ENCODE measurements around the gene PRKN.

PRKN gene

GRCh38 chr6:161924516-161925116 is 803.0 kb downstream of the PRKN start:
- no peak for TF ChIP-seq EZH2 (IDR thresholded peaks at IDR 0.05; ENCODE audit: borderline replicate concordance, low read depth, low read length, severe bottlenecking)
- TF ChIP-seq CTCF (IDR thresholded peaks at IDR 0.05; ENCODE audit: borderline replicate concordance, extremely low read depth, low read length, poor library complexity, severe bottlenecking), result no peak
- no peaks in the 10 kb centered on the region for H3K79me2 ChIP-seq (ENCODE audit: insufficient read depth, low read length)
- no peaks in the 10 kb centered on the region for H4K20me1 ChIP-seq (ENCODE audit: insufficient read depth, low read length)
- ATAC-seq (ENCODE audit: insufficient read depth, low read depth) (no peak), DNase-seq (no peak)
- H3K9ac ChIP-seq (ENCODE audit: low read depth, low read length), result no peak overlapping the region
- H3K27me3 ChIP-seq (ENCODE audit: insufficient read depth, low read length, poor library complexity), result no peaks in the 10 kb centered on the region
- no peak overlapping the region for H3K27ac ChIP-seq (ENCODE audit: low read length)
- H2AFZ ChIP-seq (ENCODE audit: low read depth, low read length), result no peak overlapping the region
- no peaks in the 10 kb centered on the region for H3K9me3 ChIP-seq (ENCODE audit: insufficient read depth, low read length, severe bottlenecking)
- H3K36me3 ChIP-seq (ENCODE audit: insufficient read depth, low read length), result no peaks in the 10 kb centered on the region
- no peak overlapping the region for H3K4me2 ChIP-seq (ENCODE audit: insufficient read depth, low read length)
- H3K4me1 ChIP-seq (ENCODE audit: insufficient read depth, low read length), result no peaks in the 10 kb centered on the region
- no peak overlapping the region for H3K4me3 ChIP-seq (ENCODE audit: low read depth in 1 of 2, low read length in 2 of 2)

- H3K9me3 ChIP-seq (ENCODE audit: insufficient read depth, low read length, severe bottlenecking), result no peaks in the 10 kb centered on the region
- H3K4me2 ChIP-seq (ENCODE audit: insufficient read depth, low read length), result no peak overlapping the region
- H2AFZ ChIP-seq (ENCODE audit: low read depth, low read length), result no peak overlapping the region
- H3K4me3 ChIP-seq (ENCODE audit: low read depth in 1 of 2, low read length in 2 of 2), result no peak overlapping the region
- H3K36me3 ChIP-seq (ENCODE audit: insufficient read depth, low read length), result no peaks in the 10 kb centered on the region
- DNase-seq (no peak), ATAC-seq (ENCODE audit: insufficient read depth, low read depth) (no peak)
- TF ChIP-seq EZH2 (IDR thresholded peaks at IDR 0.05; ENCODE audit: borderline replicate concordance, low read depth, low read length, severe bottlenecking) (no peak), CTCF (IDR thresholded peaks at IDR 0.05; ENCODE audit: borderline replicate concordance, extremely low read depth, low read length, poor library complexity, severe bottlenecking) (peak; percentile 42)
- H4K20me1 ChIP-seq (ENCODE audit: insufficient read depth, low read length), result no peaks in the 10 kb centered on the region
- no peaks in the 10 kb centered on the region for H3K4me1 ChIP-seq (ENCODE audit: insufficient read depth, low read length)
- H3K9ac ChIP-seq (ENCODE audit: low read depth, low read length), result no peak overlapping the region
- H3K27me3 ChIP-seq (ENCODE audit: insufficient read depth, low read length, poor library complexity), result no peaks in the 10 kb centered on the region
- H3K27ac ChIP-seq (ENCODE audit: low read length), result no peak overlapping the region
- no peaks in the 10 kb centered on the region for H3K79me2 ChIP-seq (ENCODE audit: insufficient read depth, low read length)
Measured at GRCh38 chr6:161922631-161923119, 804.9 kb downstream of the PRKN start.

DNA sequence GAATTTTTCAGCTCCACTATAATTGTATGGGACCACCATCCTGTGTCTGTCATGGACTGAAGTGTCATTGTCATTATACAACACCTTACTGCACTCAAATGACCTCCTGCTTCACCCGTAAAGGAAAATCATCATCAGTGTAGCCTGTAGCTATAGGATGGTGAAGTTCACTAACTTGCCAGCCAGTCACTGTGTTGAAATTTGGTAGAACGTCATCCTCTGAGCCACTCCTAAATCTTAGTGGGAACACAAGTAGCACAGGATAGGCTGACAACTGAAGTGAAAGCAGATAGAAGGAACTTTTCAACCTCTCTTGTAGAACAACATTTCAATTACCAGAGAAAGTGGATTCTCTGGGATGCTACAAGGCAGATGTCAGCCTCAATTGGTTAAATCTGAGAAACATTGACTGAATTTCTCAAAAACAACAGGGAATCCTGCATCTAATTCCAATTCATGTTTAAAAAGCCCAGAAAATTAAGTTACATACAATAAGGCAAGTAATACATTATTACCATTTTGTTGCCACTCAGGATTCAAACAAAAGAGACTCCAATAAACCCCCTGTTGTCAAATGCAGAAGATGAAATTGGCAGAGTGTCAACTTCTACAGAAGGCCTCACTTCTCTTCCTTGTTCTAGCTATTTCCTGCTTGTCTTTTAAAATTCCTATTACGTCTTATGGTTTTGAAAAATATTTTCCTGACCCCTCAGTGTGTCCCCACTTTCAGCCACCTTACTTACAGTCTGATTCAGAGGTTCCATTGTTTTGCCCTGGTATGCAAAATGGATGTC is 805.8 kb downstream of the PRKN start:
- Histone ChIP-seq H3K4me1 (ENCODE audit: insufficient read depth, low read length) (no peaks in the 10 kb centered on the region), H3K9me3 (ENCODE audit: insufficient read depth, low read length, severe bottlenecking) (no peaks in the 10 kb centered on the region), H4K20me1 (ENCODE audit: insufficient read depth, low read length) (no peaks in the 10 kb centered on the region), H3K79me2 (ENCODE audit: insufficient read depth, low read length) (no peaks in the 10 kb centered on the region), H2AFZ (ENCODE audit: low read depth, low read length) (no peak overlapping the region), H3K9ac (ENCODE audit: low read depth, low read length) (no peak overlapping the region), H3K4me3 (ENCODE audit: low read depth in 1 of 2, low read length in 2 of 2) (no peak overlapping the region), H3K27me3 (ENCODE audit: insufficient read depth, low read length, poor library complexity) (no peaks in the 10 kb centered on the region), H3K36me3 (ENCODE audit: insufficient read depth, low read length) (no peaks in the 10 kb centered on the region), H3K27ac (ENCODE audit: low read length) (no peak overlapping the region), H3K4me2 (ENCODE audit: insufficient read depth, low read length) (no peak overlapping the region)
- TF ChIP-seq EZH2 (IDR thresholded peaks at IDR 0.05; ENCODE audit: borderline replicate concordance, low read depth, low read length, severe bottlenecking) (no peak), CTCF (IDR thresholded peaks at IDR 0.05; ENCODE audit: borderline replicate concordance, extremely low read depth, low read length, poor library complexity, severe bottlenecking) (no peak)
- no peak for ATAC-seq (ENCODE audit: insufficient read depth, low read depth)
- DNase-seq, result no peak

All from DND-41 (cell line).